ENCODE results near the gene JPH3.

JPH3 gene

DNA sequence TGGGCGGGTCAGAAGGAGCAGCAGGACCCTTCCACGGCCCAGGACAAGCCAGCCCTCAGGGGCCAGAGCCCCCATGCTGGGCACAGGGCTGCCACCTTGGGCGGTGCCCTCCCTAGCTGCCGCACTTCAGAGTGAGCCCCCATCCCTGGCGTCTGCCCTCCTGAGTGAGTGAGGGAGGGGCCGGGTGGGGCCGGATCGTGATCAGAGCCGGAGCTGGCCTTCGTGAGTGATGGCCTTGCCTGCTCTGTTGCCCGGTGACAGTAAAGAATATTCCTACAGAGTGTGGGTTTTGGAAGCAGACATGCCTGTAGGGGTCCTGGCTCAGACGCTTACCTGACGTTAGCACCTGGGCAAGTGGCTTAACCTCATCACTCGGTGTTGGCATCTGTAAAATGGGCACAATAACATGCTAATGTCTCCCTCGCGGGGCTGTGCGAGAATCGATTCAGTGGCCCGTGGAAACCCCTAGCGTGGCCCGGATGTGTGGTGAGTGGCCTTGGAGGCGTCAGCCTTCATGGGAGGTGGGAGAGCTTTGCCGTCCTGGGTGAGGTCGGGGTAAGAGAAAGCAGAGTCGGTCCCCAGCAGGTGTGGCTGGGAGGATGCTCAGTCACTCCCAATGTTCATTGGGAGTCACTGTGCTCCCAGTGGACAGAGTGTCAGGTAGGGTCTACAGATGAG, 26.1 kb downstream of the JPH3 start:
- DNase-seq: no peak

DNA sequence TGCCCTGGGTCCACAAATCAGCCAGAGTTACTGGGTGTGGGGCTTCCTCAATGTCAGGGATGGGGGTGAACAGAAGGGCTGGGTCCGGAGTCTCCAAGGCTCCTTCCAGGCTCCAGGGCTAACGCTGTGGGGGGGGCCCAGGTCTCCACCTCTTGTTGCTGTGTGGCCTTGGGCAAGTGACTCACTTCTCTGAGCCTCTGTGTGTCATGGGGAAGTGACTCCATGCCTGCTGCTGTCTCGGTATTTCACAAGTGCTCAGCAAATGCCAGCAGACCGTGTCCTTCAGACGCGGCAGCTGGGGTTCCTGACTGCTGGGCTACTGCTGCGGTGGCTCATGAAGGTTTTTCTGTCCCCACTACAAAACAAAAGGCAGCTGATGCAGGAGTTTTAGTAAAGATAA, 26.6 kb downstream of the JPH3 start:
- peak; percentile 7 for DNase-seq

DNA sequence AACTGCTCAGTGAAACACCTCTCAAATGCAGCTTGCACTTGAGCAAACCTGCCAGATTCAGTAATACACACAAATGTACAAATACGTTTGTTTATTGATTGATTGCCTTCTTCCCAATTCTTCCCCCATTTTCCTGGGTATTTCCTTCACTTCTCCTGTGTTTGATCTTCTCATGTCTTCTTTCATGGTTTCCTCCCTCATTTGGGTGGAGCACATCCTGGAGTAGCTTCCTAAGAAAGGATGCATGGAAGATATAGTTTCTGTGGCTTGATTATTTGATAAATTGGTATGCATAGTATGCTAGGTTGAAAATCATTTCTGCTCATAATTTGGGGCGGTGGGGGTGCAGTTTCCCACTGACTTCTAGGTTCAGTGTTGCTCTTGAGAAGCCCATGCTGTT, 28.8 kb downstream of the JPH3 start:
- no peak for DNase-seq

- no peak for DNase-seq
Observed at GRCh38 chr16:87634411-87634810, 32.1 kb downstream of the JPH3 start.

DNA sequence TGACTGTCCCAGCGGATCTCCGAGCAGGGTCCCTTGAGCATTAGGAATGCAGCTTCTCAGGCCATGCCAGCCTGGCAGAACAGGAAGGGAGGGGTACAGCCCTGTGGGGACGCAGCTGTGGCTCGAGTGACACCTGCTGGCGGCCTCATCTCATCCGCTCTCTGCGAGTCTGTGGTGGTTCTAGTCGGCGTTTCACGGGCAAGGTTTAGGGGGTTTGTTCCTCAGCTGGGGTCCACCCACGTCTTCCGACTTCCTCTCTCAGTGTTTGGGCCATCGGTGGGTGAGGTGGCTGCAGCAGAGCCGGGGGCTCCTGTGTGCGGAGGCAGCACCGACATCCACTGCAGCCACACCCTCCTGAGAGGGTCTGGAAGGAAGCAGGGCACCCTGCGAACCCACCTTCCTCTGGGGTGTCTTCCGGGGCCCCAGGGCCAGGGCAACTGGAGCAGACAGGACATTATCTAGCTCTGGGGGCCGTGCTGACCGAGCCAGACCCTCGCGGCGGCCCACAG, 33.3 kb downstream of the JPH3 start:
- peak; percentile 70 for DNase-seq

GRCh38 chr16:87636050-87636684, 33.9 kb downstream of the JPH3 start:
- DNase-seq: peak; percentile 86

GRCh38 chr16:87636741-87637140, 34.4 kb downstream of the JPH3 start:
- DNase-seq: no peak

- DNase-seq: no peak
Observed at GRCh38 chr16:87637357-87637756, 35.0 kb downstream of the JPH3 start.

DNA sequence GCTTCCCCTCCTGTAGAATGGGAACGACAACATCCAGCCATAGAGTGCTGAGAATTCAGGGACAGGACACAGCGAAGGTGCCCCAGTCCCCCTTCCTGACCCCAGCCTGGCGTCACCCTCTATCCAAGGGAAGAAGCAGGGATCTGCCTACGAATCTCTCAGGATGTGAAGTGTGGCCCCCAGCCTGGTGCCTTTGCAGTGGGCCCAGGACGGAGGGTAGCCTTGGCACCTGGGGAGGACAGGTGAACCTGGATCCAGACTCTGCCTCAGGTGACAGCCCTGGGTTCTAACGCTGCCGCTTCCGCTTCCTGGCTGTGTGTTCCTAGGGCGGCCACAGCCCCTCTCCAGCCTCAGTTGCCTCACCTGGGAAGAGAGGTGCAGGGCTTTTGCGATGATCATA, 36.4 kb downstream of the JPH3 start:
- DNase-seq: no peak

DNA sequence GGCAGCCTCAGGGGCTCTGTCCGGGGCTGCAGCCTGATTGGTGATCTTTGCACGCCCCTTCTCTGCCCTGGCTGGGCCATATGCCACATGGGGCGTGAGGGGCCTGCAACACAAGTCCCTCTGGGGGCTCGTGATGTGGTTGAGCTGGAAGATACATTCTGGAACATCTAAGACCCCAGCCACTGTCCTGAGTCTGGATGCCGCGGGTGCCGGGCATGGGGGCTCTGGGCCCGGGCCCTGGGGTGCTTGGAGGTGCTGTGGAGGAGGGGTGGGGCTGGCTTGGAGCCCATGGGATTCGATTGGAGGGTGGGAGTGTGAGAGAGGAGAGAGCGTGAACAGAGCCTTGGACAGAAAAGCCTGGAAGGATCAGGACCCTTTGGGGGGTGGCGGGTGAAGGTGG, 39.4 kb downstream of the JPH3 start:
- DNase-seq: no peak

DNA sequence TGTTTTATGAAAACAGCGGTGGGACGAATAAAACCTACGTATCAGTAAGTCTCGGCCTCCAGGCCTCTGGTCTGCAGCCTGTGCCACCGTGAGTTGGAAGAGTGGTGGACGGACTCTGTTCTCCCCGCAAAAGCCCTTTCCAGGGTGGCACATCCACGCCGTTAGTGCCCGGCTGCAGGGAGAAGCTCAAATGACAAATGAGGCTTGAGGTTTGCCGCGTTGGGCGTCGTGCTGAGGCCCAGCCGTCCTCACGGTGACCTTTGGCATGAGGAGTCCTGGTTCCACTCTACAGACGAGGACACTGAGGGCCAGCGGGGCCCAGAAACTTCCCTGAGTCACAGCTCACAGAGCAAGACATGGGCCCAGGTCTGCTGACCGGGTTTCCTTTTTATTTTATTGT, 40.2 kb downstream of the JPH3 start:
- no peak for DNase-seq

DNA sequence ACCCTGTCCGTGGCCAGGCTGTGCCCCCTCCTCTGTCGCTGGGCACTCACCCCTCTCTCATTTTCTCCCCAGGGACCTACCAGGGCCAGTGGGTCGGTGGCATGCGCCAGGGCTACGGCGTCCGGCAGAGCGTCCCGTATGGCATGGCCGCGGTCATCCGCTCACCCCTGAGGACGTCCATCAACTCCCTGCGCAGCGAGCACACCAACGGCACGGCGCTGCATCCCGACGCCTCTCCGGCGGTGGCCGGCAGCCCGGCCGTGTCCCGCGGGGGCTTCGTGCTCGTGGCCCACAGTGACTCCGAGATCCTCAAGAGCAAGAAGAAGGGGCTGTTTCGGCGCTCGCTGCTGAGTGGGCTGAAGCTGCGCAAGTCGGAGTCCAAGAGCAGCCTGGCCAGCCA, 41.9 kb downstream of the JPH3 start:
- no peak for DNase-seq

DNA sequence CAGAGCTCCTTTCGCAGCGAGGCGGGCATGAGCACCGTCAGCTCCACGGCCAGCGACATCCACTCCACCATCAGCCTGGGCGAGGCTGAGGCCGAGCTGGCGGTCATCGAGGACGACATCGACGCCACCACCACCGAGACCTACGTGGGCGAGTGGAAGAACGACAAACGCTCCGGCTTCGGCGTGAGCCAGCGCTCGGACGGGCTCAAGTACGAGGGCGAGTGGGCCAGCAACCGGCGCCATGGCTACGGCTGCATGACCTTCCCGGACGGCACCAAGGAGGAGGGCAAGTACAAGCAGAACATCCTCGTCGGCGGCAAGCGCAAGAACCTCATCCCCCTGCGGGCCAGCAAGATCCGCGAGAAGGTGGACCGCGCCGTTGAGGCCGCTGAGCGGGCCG, 42.3 kb downstream of the JPH3 start:
- no peak for DNase-seq

GRCh38 chr16:87645802-87646201, 43.5 kb downstream of the JPH3 start:
- DNase-seq: no peak

DNA sequence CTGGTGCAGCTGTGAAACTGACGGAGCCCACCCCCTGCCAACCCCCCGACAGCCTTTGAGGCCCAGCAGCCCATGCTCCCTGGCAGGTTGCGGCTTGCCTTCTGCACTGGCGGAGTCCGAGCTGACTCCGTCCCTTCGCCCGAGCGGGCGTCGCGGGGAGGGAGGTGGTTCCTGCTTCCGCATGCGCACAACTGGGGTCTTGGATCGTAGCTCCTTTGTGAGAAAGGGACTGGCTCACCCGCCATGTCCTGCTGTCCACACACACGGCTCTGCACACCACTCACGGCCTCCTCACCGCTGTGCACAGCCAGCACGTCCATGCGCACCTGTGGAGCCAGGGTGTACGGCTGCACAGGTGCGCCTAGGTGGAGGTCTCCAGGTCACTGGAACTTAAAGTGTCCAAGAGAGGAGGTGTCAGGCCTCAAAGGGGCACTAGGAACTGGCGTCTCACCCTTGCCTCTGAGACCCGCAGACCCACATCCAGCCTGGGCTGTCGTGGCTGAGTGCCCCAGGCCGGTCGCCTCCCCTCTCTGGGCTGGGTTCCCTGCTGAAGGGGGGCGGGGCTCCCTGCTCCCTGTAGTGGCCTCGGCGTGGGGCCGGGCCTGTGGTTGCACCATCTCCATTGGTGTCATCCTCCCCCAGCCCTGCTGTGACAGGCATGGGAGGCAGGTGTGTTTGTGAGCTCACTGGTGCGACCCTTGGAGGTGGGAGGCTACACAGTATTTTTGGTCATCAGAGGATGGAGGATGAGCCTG, 45.3 kb downstream of the JPH3 start:
- DNase-seq: no peak

DNA sequence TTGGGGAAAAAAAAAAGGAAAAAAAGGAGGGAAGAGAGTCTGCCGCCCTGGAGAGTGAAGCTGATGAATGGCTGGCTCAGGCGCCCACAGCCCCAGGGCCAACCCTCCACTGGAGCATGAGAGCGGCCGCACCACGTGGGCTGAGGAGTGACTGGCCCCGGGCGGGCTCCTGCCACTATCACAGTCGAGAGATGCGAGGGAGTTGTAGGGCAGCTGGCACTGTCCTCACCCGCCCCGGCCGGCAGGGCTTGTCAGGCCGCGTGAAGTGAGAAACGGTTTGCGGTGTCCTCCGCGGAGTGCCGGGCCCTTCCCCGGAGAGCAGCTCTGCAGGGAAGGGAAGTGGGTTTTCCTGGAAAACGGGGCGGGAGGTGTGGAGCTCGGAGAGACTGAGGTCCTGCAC, 45.9 kb downstream of the JPH3 start:
- DNase-seq: no peak

DNA sequence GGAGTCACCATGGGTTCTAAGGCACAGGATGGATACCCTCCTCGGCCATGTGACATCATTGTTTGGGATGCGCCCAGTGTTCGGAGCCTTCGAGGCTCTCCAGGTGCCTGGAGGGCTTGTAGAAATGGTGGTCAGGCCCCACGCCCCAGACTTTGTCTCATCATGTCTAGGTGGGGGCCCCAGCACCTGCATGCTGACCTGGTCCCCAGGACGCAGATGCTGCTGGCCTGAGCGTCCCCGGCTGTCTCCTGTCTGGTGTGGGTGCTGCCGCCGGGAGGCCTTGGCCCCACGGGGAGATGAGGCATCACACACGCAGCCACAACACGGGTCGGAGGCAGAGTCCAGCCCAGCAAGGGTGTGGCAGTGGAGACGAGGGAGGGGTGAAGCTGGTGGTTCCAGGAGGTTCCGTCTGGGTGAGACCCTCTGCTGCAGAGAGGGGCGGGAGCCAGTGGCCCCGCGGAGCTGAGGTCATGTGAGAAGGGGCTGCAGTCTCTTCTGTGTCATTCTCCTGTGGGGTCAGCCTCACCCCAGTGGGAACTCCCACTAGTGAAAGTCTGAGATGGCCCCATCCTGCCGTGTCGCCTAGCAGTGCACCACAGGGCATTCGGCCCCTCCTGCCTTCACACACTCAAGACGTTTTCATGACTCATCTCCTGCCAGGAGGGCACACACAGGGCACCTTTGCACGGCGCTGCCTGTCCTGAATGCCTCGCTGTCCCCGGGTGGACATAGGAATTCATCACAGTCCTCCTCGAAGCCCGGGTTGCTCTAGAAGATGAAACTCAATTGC, 46.6 kb downstream of the JPH3 start:
- DNase-seq: no peak

DNA sequence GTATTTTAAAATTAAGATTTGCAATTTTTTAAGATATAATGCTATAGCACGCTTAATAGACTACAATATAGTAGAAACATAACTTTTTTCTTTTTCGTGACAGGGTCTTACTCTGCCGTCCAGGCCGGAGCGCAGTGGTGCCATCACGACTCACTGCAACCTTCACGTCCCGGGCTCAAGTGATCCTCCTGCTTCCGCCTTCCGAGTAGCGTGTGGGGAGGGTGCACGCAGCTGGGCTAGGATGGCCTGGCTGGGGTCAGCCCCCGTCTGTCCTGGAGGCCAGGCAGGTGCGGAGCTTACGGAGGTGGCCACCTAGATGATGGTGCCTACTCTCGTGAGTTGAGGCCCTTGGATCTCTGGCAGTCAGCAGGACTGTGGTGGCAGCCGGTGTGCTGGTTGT, 50.1 kb downstream of the JPH3 start:
- DNase-seq: no peak

- no peak for DNase-seq
Observed at GRCh38 chr16:87652799-87653198, 50.5 kb downstream of the JPH3 start.

DNA sequence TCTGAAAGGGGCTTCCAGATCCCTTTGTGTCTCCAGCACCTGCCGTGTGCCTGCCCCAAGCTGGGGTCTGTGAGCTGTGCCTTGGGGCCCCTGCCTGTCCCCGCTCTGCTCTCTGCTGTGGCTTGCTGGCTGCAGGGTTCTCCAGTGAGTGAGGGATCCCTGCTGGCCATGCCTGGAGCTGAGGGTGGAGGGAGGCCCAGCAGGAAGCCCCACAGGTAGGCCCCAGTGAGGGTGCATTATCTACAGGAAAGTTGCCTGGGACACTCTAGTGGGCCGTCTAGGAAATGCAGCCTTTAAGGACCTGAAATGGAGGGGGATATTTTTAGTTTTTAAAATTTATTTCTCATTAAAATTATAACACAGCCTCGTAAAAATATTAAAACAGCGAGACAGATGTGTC, 50.9 kb downstream of the JPH3 start:
- DNase-seq: no peak

DNA sequence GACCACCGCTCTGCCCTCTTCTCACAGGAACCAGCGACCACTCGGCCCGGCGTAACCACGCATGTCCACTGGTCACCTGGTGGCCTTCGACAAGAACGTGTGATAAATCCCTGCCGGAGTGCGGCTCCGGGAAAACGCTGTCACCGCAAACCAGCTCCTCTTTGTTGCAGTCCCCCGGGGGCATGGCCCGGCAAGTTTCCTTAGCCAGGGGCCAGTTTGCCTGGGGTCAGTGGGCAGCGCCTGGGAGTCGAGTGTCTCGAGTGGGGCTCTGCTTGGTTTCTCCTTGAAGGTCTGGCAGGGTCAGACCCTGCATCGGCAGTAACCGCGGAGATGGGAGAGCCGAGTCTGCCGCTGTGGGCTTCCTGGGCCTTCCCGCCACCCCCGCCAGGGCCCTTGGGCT, 52.5 kb downstream of the JPH3 start:
- no peak for DNase-seq

DNA sequence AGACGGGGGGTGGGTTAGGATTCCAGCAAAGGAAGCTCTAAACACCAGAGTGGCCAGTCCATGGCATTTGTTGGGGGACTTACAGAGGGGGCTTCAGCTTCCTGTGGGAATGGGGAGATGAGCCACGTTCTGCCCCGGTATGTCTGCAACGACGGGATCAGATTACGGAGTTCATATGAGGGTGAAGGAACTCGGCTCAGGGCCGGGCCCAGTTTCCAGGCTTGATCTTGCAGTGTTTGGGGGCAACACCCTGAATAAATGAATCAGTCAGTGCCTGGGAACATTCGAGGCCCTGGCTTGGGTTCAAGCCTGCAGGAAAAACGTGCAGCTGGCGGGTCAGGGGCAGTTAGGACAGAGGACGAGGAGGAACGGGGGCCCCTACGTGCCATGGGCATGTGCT, 54.0 kb downstream of the JPH3 start:
- DNase-seq: no peak

DNA sequence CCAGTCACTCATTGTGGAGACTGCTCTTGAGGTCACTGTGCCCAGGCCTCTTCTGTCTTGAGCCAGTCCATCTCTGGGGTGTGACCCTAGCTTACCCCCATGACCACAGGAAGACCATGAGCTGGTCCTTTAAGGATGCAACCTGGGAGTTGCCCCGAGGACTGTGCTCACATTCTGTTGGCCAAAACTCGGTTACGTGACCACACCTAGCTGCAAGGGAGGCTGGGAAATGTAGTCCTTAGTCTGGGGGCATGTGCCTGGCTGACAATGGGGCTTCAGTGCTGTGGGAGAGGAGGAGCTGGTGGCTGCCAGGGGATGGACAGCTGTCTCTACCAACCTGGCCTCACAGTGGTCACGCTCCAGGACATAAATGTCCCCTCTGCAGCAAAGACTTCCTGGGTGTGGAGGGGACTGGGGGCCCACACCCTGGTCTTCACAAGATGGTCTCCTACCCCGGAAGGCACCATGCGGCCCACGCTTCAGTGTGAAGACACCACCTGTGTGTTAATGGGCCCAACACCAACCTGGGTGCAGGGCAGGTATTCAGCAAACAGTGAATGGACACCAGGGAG, 55.4 kb downstream of the JPH3 start:
- DNase-seq: no peak
